OCI-LY7 (cell line): ENCODE data around the gene BCAR1. TPM values are rescaled to one million over a fixed set of nuclear protein-coding genes. Genes with fewer than 3 reads are reported as not detected.

Source experiments
- BruUV-seq: library from RNA; stranded (reverse); fragments of 400-500 nt; replicated peaks from 2 replicates; lab custom pipeline; 2021; lab: Mats Ljungman, UMichigan
- CTCF ChIA-PET: fragments of 300-600 bp; sonication (Branson Sonifier 250); formaldehyde crosslinking; loops from one replicate; lab custom pipeline; 2022; ENCODE audit warnings: antibody characterized with exemption; ENCODE audit not compliant: unreplicated experiment; lab: Charles Lee
- POLR2A ChIA-PET: fragments of 300-600 bp; sonication (Branson Sonifier 250); formaldehyde crosslinking; loops from one replicate; lab custom pipeline; 2022; ENCODE audit warnings: antibody characterized with exemption; lab: Charles Lee
- DNase-seq: peaks from one replicate; pipeline ENCODE4 v3.0.0-alpha.2; 2015; ENCODE audit warnings: low spot score
- H2AFZ ChIP-seq: fragments of 200-600 bp; sonication (generic), shearing (Covaris generic); 2 replicates; pipeline ENCODE4 v1.6.1; 2014; ENCODE audit warnings: mild to moderate bottlenecking, antibody characterized with exemption, low read length, moderate library complexity
- H3K27ac ChIP-seq: fragments of 200-600 bp; sonication (generic); 2 replicates; pipeline ENCODE4 v1.5.1; 2014; ENCODE audit warnings: mixed run types, low read depth, mild to moderate bottlenecking, moderate library complexity, low read length, inconsistent platforms; ENCODE audit not compliant: poor library complexity, severe bottlenecking
- H3K36me3 ChIP-seq: fragments of 200-600 bp; sonication (generic); 2 replicates; pipeline ENCODE4 v1.6.1; 2014; ENCODE audit warnings: mild to moderate bottlenecking, antibody characterized with exemption, low read length, moderate library complexity, mixed read lengths; ENCODE audit not compliant: insufficient read depth
- H3K4me1 ChIP-seq: fragments of 200-600 bp; sonication (generic); 2 replicates; pipeline ENCODE4 v1.5.1; 2014; ENCODE audit warnings: mild to moderate bottlenecking, low read length; ENCODE audit not compliant: insufficient read depth, poor library complexity, severe bottlenecking
- H3K4me2 ChIP-seq: fragments of 200-600 bp; sonication (generic); 2 replicates; pipeline ENCODE4 v1.6.1; 2014; ENCODE audit warnings: mild to moderate bottlenecking, low read length
- H3K4me3 ChIP-seq: fragments of 200-600 bp; sonication (generic); 2 replicates; pipeline ENCODE4 v1.5.1; 2014; ENCODE audit warnings: mild to moderate bottlenecking, low read depth, low read length; ENCODE audit not compliant: poor library complexity, severe bottlenecking
- H3K79me2 ChIP-seq: fragments of 200-600 bp; sonication (generic); 2 replicates; pipeline ENCODE4 v1.6.1; 2016; ENCODE audit warnings: low read depth, mild to moderate bottlenecking, low read length, moderate library complexity, mixed read lengths; ENCODE audit not compliant: insufficient read depth
- H3K9me2 ChIP-seq: fragments of 200-600 bp; sonication (generic); 2 replicates; pipeline ENCODE4 v1.6.1; 2016; ENCODE audit warnings: mild to moderate bottlenecking, low read length, mixed read lengths; ENCODE audit not compliant: insufficient read depth
- H3K9me3 ChIP-seq: fragments of 200-600 bp; sonication (generic); 2 replicates; pipeline ENCODE4 v1.6.1; 2014; ENCODE audit warnings: mild to moderate bottlenecking, mixed run types, low read length, mixed read lengths
- H4K20me1 ChIP-seq: fragments of 200-600 bp; sonication (generic); 2 replicates; pipeline ENCODE4 v1.6.1; 2014; ENCODE audit warnings: mild to moderate bottlenecking, antibody characterized with exemption, low read length, moderate library complexity, mixed read lengths; ENCODE audit not compliant: insufficient read depth
- CTCF ChIP-seq: fragments of 200-600 bp; sonication (generic); conservative IDR thresholded peaks from 2 replicates; pipeline ENCODE4 v1.5.1; 2014; ENCODE audit warnings: mild to moderate bottlenecking, antibody characterized with exemption, low read length, moderate library complexity, mixed read lengths
- EZH2phosphoT487 ChIP-seq: fragments of 200-600 bp; sonication (generic); IDR thresholded peaks from 2 replicates; pipeline ENCODE4 v1.6.1; 2018; ENCODE audit warnings: low read depth, borderline replicate concordance, mild to moderate bottlenecking, mixed run types, antibody characterized with exemption, low read length, moderate library complexity, mixed read lengths
- intact Hi-C: fragments of 100-400 bp; cut with micrococcal nuclease; formaldehyde crosslinking; loops from one replicate; pipeline ENCODE4 v1.10.0; 2022; ENCODE audit not compliant: unreplicated experiment
- total RNA-seq, 2 experiments: library from RNA; depleted of rRNA in 1 of 2; stranded (reverse); fragments of >200 nt in 1 of 2; shearing (Covaris generic) in 1 of 2; gene quantifications; 2 replicates each; pipeline ENCODE4 v1.2.3, GENCODE V29; 2014 to 2022

Gene BCAR1
- total RNA-seq, 2 experiments from 2014 or later: 10.0 to 15.1 TPM

GRCh38 chr16:75296606-75297005 lies 45.2 kb upstream of the BCAR1 start:
- intact Hi-C loops: no loop called here
- DNase-seq: no peak
- POLR2A ChIA-PET: no interaction called here
- Histone ChIP-seq H3K27ac (no peak overlapping the region), H3K9me2 (no peaks in the 10 kb centered on the region), H3K9me3 (no peaks in the 10 kb centered on the region), H2AFZ (no peak overlapping the region), H4K20me1 (no peaks in the 10 kb centered on the region), H3K4me2 (no peak overlapping the region), H3K4me1 (peaks cover 3% of the 10 kb centered on the region), H3K79me2 (no peaks in the 10 kb centered on the region), H3K36me3 (peaks cover 47% of the 10 kb centered on the region), H3K4me3 (no peak overlapping the region)
- no TSS peak for BruUV-seq
- TF ChIP-seq EZH2phosphoT487 (no peak), CTCF (no peak)
- CTCF ChIA-PET: no interaction called here

- Histone ChIP-seq H3K79me2 (no peaks in the 10 kb centered on the region), H3K9me2 (no peaks in the 10 kb centered on the region), H3K9me3 (no peaks in the 10 kb centered on the region), H3K4me1 (peaks cover 4% of the 10 kb centered on the region), H2AFZ (no peak overlapping the region), H3K27ac (no peak overlapping the region), H3K36me3 (peaks cover 32% of the 10 kb centered on the region; the same call in 1 of the 2 replicates), H4K20me1 (no peaks in the 10 kb centered on the region), H3K4me2 (no peak overlapping the region), H3K4me3 (no peak overlapping the region)
- ChIA-PET CTCF (no interaction called here), POLR2A (interaction anchor here (1.7 kb wide), 1 partner anchor 13 kb away, joined by 5 read pairs; no protein-coding TSS in a partner anchor)
- TF ChIP-seq CTCF (no peak), EZH2phosphoT487 (no peak)
- no TSS peak for BruUV-seq
- intact Hi-C loops: no loop called here
- DNase-seq: no peak
Observed at GRCh38 chr16:75294773-75295459, 43.5 kb upstream of the BCAR1 start.

DNA sequence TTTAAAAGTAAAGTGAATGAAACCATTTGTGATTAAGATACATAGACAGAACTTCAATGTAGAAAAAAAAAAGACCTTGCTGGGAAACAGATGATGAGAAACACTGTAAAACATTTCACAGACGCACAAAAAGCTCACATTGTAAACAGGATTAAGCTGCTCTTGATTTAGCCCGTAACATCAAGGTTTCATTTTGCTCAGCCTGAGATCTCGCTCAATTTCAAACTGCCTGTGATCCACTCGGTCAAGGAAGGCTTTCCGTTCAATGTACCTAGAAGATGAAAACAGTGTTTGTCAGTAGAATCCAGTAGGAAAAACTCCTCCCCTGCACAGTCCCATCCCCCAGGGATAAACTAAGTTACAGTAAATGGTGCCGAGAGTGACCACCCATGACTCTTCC lies 42.3 kb upstream of the BCAR1 start:
- no peak for TF ChIP-seq EZH2phosphoT487
- intact Hi-C loops: loop anchor here (2.0 kb wide), 1 partner anchor 13 kb away; no protein-coding TSS in a partner anchor

More for the DNA sequence above, 42.3 kb upstream of the BCAR1 start:
- H3K4me3 ChIP-seq: no peak overlapping the region
- H3K27ac ChIP-seq: no peak overlapping the region
- ChIA-PET POLR2A (interaction anchor here (1.7 kb wide), 1 partner anchor 11 kb away, joined by 5 read pairs; no protein-coding TSS in a partner anchor), CTCF (no interaction called here)
- no TSS peak for BruUV-seq
- peaks cover 29% of the 10 kb centered on the region; the same call in 1 of the 2 replicates for H3K36me3 ChIP-seq
- no peaks in the 10 kb centered on the region for H4K20me1 ChIP-seq
- H3K9me2 ChIP-seq: no peaks in the 10 kb centered on the region
- H3K9me3 ChIP-seq: no peaks in the 10 kb centered on the region
- H3K4me2 ChIP-seq: no peak overlapping the region
- H2AFZ ChIP-seq: no peak overlapping the region
- DNase-seq: no peak
- H3K4me1 ChIP-seq: peaks cover 4% of the 10 kb centered on the region
- H3K79me2 ChIP-seq: no peaks in the 10 kb centered on the region
